ENCODE measurements around the gene MMP7.

Gene MMP7

GRCh38 chr11:102495161-102496042 lies 35.1 kb downstream of the MMP7 start:
- FAIRE-seq (peak; percentile 81), DNase-seq (ENCODE audit: low spot score) (peak; percentile 71)

DNA sequence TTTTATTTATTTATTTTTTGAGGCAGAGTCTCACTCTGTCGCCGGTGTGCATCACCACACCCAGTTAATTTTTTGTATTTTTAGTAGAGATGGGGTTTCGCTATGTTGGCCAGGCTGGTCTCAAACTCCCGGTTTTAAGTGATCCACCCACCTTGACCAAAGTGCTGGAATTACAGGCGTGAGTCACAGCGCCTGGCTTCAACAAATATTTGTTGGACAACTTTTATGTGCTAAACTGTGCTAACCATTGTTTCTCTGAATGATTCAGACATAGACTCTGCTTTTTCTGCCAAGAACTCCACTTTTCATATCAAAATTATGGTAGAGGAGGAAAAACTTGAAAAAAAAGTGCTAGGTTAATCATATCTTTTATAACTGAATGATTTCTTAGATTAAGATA lies 36.3 kb downstream of the MMP7 start:
- FAIRE-seq (peak; percentile 60), DNase-seq (ENCODE audit: low spot score) (peak; percentile 50)

DNA sequence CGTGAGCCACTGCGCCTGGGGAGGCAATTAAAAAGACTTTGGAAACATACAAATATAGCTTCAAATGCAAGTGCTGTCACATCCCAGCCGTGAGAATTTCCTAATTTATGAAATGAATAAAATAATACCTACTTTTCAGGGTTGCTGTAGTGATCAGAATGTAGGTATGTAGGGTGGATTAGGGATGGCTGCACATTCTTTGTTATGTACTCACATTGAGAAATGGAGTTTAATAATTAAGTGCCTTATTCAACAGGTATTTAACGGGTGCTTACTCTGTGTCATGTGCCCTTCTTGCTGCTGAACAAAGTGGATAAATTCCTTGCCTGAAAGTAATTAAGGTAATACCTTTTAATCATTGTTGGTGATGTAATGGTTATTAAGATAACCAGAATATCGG lies 37.0 kb downstream of the MMP7 start:
- DNase-seq (ENCODE audit: low spot score) (peak; percentile 11), FAIRE-seq (peak; percentile 29)

- FAIRE-seq (no peak), DNase-seq (ENCODE audit: low spot score) (no peak)
Observed at GRCh38 chr11:102491969-102492368, 38.6 kb downstream of the MMP7 start.

GRCh38 chr11:102489186-102490145 lies 41.1 kb downstream of the MMP7 start:
- no peak for DNase-seq (ENCODE audit: low spot score)
- no peak for FAIRE-seq

- DNase-seq (ENCODE audit: low spot score) (no peak), FAIRE-seq (no peak)
Observed at GRCh38 chr11:102488208-102488607, 42.3 kb downstream of the MMP7 start.

GRCh38 chr11:102487214-102487613 lies 43.3 kb downstream of the MMP7 start:
- no peak for FAIRE-seq
- no peak for DNase-seq (ENCODE audit: low spot score)

- DNase-seq (ENCODE audit: low spot score) = no peak
- FAIRE-seq = no peak
Observed at GRCh38 chr11:102486584-102486983, 44.0 kb downstream of the MMP7 start.

- FAIRE-seq (no peak), DNase-seq (ENCODE audit: low spot score) (no peak)
Observed at GRCh38 chr11:102485095-102485722, 45.3 kb downstream of the MMP7 start.

- DNase-seq (ENCODE audit: low spot score) (no peak), FAIRE-seq (no peak)
Observed at GRCh38 chr11:102482433-102482832, 48.1 kb downstream of the MMP7 start.

DNA sequence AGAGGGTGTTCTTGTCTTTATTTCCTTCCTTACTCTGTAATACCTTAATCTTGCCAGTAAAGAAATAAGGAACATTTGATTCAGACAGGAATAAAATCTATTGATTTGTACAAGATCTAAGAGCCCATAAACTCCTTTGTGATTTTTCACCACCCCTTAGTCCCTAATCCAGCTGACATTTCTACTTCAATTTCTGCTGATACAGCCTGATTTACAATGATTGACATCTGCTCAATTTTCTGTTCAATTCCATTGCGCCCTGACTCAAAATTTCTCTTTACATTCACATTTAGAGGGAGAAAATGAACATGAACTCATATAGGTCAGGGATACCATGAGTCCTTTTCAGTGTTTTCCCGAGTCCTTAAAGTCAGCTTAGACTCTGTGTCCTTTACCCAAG lies 50.8 kb downstream of the MMP7 start:
- no peak for FAIRE-seq
- no peak for DNase-seq (ENCODE audit: low spot score)

- FAIRE-seq (no peak), DNase-seq (ENCODE audit: low spot score) (no peak)
Observed at GRCh38 chr11:102478673-102479299, 51.8 kb downstream of the MMP7 start.

DNA sequence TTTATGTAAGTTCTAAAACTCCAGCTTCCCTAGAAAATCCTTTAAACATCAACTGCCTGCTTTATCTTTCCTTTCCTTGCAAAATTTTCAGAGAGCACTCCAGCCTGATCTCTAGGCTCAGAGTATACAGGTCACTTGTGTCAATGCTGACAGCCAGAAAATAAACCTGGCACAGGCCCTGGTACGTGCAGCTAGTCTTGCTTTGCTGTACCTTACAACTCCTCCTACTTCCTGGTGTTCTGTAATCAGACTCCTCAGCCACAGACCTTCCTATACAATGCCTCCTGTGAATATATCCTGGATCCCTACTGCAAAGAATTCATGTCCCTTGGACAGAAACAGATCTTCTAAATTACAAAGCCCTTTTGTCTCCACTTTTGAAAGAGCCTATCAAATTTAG lies 53.7 kb downstream of the MMP7 start:
- DNase-seq (ENCODE audit: low spot score) = peak; percentile 43
- no peak for FAIRE-seq

- DNase-seq (ENCODE audit: low spot score) = no peak
- FAIRE-seq = no peak
Observed at GRCh38 chr11:102476069-102476468, 54.5 kb downstream of the MMP7 start.

GRCh38 chr11:102473543-102473942 lies 57.0 kb downstream of the MMP7 start:
- FAIRE-seq (no peak), DNase-seq (ENCODE audit: low spot score) (no peak)

DNA sequence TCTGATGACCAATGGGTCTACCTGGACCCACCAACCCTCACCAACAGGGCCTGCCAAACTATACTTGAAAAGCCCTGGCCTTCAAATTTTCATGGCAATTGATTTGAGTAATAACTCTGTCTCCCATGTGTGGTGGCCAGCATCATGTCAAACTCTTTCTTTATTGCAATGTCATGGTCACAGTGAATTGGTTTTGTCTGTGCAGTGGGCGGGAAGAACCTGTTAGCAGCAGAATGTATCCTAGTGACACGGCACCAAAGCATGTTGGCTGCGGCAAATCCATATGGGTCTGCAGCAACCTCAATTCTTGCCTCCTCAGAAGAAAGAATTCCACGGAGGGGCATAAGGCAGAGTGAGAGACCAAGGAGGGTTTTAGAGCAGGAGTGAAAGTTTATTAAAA lies 58.4 kb downstream of the MMP7 start:
- DNase-seq (ENCODE audit: low spot score) (no peak), FAIRE-seq (no peak)

DNA sequence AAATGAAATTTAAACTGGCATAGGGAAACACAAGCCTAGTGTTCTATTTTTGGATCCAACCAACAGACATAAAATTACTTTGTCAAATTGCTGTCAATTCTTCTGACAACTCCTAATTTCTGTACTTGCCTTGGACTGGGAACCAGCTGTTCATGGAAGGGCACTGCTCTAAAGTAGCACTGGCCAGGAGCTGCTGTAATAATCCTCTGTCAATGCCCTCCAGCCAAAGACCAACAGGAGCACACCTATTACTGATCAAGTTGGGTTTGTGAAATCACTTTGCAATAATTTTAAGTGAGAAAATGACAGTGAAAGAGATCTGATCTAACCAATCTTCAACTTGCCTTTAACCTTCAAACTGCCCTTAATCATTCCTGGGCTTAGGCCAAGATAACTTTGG lies 59.1 kb downstream of the MMP7 start:
- FAIRE-seq (no peak), DNase-seq (ENCODE audit: low spot score) (no peak)
